GM21825 (cell line): ENCODE measurements around the gene LMOD2.

Source experiments
- ATAC-seq: cut with Tn5 transposase; IDR thresholded peaks from one replicate; pipeline ENCODE4 v1.9.1; 2021; ENCODE audit warnings: mild to moderate bottlenecking, moderate library complexity; ENCODE audit not compliant: unreplicated experiment

LMOD2 gene

DNA sequence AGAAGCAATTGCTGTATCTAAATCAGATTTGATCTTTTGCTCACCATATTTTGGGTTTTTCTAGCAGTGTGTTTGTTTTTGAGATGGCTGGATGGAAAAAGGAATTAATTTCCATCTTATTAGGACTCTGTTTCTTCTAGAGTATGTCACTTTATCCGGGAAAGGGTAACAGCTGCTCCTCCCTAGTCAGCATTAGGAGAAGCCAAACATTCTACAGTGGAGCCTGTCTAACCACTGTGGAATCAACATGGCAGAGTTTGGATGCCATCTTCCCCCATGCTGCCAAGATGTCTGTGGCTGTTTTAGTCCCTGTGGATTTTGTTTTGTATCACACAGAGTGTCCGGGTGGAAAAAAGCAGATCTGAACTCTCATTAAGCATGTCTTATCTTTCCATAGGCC is 16.0 kb upstream of the LMOD2 start:
- ATAC-seq, result no peak

DNA sequence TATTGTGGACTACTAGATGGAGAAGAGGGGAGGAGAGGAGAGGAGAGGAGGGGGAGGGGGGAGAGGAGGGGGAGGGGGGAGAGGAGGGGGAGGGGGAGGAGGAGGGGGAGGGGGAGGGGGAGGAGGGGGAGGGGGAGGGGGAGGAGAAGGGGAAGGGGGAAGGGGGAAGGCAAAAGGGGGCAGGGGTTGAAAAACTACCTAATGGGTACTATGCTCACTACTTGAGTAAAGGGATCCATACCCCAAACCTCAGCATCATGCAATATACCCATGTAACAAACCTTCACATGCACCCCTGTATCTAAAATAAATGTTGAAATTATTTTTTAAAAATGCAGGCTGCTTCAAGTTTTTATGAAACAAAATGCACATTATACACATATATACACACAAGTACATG is 15.1 kb upstream of the LMOD2 start:
- ATAC-seq, result no peak

DNA sequence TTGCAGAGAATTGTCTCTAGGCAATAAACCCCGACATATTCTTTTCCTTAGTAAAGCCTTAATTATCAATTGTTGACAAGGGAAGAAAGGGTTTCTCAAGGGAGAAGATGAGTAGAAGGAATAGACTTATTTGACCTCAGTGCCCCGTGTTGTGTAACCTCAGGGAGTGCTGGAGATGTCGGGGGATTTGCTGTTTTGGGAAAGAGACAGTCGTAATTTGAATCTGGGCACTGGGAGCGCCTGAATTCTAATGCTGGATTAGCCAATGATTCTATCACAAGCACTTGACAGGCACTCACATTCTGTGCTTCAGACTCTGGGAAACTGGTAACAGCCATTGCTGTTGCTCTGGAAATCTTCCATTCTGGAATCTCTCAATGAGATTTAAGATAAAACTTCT is 13.8 kb upstream of the LMOD2 start:
- ATAC-seq, result no peak

DNA sequence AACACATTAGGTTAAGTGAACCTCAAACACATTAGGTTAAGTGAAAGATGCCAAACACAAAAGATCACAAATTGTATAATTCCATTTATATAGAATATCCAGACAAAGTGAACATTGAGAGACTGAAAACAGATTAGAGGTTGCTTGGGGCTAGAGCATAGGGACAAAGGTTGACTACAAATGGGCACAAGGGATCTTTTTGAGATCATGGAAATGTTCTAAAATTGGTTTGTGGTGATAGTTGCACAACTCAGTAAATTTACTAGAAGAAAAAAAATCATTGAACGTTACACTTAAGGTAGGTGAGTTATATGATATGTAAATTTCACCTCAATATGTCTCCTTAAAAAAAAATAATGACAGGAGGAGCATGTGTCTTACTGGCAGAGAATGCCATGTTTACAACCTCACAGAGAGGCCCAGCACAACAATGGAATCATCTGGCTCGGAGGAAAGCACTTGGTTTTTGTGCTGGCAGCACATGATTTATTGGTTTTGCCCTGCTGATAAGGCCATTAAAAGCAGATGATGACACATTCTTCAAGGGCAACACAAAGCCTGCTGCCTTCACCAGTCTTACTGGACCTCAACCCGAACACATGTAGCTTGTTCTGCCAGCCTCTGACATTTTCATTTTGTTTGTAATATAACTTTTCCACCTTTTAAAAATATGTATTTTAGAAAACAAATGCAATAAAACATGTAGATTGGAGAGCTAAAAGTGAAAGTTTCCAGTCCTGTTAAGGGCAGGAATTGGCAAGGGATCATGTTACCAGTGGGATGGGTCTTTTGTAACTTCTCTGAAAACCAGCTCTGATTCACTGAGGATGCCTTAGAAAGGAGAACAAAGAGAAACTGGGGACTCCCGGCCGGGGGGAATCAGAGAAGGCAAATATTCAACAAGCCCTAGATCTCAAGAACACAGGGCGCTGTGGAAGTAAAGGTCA is 11.9 kb upstream of the LMOD2 start:
- ATAC-seq, result no peak

DNA sequence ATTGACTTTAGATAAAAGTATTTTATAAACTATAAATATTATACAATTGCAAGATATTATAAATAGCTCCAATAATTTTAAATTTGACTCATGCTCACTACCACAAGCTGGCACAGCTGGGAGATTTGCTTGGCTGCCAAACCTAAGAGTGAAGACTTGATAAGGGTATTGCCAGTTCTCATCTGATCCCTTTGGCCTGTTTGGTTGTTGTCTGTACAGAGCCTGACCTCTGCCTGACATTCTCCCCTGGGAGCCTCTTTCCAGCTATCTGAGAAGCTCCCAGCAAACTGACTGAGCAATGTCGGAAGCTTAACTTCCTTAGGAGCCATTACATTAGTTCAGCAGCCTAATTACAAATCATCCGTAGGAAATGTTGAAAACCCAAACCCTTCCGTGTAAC is 10.2 kb upstream of the LMOD2 start:
- ATAC-seq, result no peak

DNA sequence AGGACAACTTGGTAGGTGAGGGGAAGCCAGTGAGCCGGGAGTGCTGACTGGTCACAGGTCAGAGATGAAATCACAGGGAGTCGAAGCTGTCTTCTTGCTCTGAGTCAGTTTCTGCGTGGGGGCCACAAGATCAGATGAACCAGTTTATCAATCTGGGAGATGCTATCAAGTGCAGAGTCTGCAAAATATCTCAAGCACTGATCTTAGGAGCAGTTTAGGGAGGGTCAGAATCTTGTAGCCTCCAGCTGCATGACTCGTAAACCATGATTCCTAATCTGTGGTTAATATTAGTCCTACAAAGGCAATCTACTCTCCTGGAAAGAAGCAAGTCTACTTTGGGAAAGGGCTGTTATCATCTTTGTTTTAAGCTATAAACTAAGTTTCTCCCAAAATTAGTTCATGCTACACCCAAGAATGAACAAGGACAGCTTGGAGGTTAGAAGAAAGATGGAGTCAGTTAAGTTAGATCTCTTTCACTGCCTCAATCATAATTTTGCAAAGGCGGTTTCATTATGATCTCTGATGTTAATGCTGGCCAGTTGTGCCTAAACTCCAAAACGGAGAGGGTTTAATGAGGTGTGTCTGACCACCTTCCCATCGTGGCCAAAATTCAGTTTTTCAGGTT is 8.4 kb upstream of the LMOD2 start:
- no peak for ATAC-seq

DNA sequence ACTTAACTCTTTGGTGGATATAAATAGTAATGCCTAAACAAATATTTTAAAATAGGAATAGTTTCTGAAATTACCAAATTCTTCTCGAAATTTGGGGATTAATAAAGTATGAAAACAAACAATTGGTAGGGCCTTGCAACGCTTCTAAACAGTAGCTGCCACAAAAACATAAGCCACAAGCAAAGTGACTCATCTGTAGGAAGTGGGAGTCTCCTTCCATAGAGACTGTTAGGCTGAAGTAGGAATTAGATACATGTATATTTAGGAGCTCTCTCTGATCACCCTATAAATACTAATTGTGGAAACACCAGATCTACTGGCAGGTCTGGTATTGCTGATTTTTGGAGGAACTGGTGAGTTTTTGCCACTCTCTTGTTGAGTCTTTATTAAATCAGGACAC is 5.7 kb upstream of the LMOD2 start:
- no peak for ATAC-seq

DNA sequence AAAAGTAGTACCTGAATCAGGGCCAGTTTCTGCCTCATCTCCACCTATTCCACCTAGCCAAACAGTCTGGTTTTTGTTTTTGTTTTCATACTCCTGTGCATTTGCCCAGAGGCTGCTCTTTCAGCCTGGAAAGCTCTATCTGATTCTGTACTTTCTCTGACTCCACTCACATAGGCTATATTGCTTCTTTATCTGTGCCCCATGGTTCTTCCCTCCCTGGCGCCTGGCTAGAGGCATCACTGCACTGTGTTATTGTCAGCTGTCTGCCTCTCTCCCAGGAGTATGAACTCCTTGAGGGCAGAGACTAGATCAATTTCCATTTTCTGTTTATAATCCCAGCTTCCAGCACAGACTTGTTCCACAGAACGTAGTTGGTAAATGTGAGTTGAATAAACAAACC is 5.1 kb upstream of the LMOD2 start:
- ATAC-seq, result no peak

DNA sequence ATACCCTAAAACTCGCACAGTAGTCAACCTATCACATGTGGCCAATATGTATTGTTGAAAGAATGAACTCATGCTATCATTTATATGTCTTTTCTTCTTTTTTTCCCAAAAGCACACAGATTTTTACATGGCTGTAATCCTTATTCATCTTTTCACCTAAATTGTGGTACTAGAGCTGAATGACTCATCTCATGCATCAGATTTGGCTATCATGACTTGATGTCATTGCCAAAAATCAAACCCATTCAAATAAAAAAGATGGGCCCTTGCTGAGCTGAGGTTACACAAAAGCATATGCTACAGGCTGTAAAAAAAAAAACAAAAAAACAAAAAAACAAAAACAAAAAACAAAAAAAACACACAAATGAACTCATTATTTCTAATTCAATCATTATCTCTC is 3.3 kb upstream of the LMOD2 start:
- no peak for ATAC-seq

DNA sequence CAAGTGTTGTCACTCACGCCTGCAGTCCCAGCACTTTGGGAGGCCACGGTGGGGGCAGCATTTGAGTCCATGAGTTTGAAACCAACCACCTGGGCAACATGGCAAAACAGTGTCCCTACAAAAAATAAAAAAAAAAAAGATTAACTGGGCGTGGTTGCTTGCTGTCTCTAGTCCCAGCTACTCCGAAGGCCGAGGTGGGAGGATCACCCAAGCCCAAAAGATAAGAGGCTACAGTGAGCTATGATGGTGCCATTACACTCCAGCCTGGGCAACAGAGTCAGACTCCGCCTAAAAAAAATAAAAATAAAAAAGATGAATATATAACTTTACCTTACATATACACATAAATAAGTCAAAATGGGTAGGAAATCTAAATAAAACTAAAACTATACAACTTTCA is 2.5 kb upstream of the LMOD2 start:
- ATAC-seq, result no peak

DNA sequence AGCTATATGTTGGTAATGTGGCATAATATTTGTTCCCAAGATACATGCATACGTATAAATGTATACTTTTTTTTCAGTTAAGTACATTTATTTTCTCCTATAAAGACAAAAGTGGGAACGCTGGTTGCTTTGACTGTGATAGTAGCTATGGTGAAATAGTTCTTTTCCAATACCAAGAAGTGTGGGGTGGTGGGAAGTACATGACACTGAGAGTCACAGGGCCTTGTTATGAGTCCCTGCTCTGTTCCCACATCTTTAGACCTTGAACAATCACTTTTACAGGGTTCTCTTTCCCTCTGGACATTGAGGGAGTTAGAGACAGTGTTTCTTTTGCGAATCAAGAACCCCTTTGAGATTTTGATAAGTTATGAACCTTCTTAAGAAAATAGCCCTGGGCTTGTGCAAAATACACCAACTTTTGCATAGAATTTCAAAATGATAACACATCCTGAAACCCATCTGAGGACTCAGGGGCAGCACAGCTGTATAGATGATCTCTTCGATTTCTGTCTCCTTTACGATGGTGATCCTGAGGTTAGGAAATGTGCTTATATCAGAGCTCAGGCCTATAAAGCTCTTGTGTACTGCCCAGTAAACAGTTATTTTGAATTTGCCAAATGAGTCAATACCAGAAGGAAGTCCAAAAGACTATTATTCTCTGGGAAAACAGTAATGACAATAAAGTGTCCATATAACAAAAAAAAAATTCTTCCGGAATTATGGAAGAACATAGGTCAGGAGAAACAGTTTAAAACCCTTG is 1.1 kb downstream of the LMOD2 start:
- no peak for ATAC-seq

DNA sequence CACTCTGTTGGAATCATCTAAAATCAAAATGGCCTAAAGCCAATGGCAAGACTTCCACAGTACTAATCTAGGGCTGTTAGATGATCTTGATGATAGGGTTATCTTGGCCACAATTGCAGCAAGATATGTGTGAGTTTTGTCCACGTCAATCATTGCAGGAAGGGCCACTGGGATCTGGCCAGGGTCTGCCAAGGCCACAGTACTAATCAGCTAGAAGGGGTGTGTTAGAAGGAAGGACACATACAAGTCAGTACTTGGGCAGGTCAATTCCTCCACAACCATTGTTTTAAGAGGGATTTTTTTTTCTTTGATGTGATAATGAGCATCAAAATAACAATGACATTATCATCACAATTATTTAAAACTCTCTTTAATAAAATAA is 1.6 kb downstream of the LMOD2 start:
- ATAC-seq, result no peak

DNA sequence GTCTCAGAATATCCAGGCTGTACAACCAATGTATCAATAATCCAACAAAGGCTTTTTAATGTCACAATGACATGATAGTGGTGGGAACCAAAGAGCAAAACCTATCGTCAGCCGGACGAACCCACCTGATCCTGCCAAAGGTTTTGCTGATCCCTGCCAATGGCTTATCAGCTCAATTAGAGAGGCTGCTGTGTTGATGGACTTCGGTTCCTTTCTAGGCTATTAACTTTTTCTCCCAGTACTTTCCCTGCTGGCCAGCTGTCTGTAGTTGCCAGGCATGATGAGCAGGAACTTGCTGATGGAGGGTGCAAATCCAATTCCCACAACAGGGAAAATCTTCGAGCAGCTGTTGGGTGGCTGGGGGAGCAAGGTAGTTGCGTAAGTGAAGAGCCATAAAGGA is 2.4 kb downstream of the LMOD2 start:
- no peak for ATAC-seq

DNA sequence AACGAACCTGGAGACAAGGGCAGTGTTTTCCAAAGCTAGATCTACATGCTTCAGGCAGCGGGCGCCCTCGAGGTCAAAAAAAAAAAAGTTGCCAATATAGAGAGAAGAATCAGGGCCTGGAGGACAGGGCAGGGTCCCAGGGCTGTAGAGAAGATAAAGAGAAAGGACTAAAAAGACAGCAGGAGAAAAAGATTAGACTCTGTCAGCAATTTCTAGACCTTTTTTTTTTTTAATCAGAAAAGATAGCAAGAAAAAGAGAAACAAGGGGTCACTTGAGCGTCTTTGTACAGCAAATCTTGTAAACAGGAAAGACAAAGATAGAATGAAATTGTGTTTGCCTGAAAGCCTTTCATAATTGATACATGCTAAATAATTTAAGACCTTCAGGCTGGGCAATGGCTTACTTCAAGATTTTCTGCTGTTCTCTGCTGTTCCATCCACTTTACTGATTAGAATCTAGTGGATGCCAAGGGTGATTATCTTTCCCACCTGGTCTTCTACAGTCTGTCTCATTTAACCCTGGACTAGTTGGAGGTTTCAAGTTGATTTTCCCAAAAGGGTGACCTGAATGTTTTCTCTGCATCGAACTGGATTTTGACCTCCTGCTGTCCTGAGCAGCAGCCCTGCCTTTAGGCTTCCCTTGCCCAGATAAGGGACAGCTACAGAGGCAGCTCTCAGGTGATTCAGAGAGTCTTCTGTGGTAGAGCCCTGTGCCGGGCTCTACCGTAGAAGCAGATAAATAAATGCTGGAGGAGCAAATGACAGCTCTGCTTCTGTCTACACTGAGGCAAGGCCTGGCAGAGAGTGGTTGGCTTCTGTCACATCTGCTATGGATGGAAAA is 5.1 kb downstream of the LMOD2 start:
- no peak for ATAC-seq

DNA sequence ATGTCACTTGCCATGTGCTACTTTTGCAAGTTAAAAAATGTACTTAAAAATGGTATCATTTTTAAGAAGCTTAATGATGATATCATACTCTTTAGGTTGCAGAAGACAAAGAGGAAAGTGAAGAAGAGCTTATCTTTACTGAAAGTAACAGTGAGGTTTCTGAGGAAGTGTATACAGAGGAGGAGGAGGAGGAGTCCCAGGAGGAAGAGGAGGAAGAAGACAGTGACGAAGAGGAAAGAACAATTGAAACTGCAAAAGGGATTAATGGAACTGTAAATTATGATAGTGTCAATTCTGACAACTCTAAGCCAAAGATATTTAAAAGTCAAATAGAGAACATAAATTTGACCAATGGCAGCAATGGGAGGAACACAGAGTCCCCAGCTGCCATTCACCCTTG is 6.1 kb downstream of the LMOD2 start:
- ATAC-seq, result no peak

DNA sequence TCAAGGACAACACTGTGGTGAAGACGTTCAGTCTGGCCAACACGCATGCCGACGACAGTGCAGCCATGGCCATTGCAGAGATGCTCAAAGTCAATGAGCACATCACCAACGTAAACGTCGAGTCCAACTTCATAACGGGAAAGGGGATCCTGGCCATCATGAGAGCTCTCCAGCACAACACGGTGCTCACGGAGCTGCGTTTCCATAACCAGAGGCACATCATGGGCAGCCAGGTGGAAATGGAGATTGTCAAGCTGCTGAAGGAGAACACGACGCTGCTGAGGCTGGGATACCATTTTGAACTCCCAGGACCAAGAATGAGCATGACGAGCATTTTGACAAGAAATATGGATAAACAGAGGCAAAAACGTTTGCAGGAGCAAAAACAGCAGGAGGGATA is 6.6 kb downstream of the LMOD2 start:
- ATAC-seq, result no peak

DNA sequence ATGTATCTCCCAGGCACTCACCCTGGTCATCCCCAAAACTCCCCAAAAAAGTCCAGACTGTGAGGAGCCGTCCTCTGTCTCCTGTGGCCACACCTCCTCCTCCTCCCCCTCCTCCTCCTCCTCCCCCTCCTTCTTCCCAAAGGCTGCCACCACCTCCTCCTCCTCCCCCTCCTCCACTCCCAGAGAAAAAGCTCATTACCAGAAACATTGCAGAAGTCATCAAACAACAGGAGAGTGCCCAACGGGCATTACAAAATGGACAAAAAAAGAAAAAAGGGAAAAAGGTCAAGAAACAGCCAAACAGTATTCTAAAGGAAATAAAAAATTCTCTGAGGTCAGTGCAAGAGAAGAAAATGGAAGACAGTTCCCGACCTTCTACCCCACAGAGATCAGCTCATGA is 7.1 kb downstream of the LMOD2 start:
- no peak for ATAC-seq

DNA sequence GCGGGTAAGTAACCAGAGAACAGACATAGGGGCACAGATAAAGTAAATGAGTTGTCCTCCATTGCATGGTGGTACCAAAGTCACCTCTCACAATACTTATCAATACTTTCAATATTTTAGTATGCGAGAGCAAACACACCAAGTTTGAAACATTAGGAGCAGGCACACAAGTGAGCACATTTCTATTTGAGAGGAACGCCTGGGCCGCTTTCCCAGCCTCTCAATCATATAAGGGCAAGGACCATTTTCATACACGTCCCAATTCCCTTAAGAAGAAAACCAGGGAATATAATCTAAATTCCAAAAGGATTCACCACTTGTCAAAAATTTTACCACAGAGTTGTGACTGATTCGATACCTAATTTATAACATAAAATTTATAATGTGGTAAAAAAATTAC is 7.5 kb downstream of the LMOD2 start:
- no peak for ATAC-seq

DNA sequence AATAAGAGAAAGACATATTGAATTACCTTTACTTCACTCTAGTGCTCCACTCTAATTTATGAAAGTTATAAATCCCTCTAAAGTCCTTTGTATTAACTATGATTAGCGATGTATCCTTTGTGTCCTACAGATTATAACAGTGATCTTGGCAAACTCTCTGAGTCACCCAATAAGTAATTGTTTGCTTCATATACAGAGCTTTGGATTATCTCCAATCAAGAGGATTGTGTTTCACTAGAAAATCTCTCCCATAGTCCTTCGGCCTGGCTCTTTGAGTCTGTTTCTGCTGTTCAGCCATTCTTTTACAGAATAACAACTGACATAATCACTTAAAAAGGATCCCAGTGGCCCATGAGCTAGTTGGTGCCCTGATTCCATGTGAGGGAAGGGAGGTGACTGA is 9.5 kb downstream of the LMOD2 start:
- ATAC-seq, result no peak

DNA sequence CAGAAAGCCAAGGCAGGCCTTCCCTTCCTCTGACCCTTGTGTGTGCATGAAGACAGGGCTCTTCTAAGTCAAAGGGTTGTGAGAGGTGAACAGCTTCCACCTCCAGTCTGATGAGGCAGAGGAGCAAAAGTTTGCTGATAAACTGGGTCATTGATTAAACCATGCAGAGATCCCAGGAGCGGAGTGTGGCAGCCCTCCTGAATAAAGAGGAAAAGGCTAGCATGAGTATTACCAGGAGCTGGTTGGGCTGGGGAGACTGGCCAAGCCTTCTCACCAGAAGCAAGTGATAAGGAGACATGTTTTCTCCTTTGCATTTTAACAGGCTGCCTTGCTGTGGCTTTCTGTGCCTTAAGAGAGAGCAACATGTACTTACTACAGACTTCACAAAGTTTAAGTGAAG is 10.2 kb downstream of the LMOD2 start:
- ATAC-seq, result no peak

DNA sequence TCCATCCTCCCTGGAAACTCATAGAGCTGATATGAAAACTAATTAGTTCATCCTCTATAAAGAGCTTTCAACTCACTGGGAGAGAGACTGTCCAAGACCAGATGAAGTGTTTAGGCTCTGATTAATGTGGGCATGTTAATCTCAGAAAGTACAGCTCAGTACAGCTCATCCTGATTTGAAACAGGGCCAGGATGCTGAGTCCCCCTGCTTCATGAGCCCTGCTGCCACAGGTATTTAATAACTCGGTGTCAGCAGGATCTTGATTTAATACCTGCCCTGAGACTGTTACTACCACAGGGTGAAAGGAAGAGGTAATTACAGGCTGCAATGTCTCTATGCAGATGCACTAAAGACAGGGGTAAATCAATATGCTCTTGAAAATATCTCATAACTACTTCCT is 10.8 kb downstream of the LMOD2 start:
- no peak for ATAC-seq
